Non-pigmented ciliary epithelial cell (primary cell): Measurements from ENCODE around the gene MAP4K4.

Experiments used
- DNase-seq: peaks from one replicate; pipeline ENCODE4 v3.0.0-alpha.2; 2010; ENCODE audit warnings: low read depth

MAP4K4 gene

GRCh38 chr2:101697124-101698013 lies at the start of gene MAP4K4:
Gene MAP4K4 (plus strand): TSS chr2:101697707. CDS start chr2:101698081, 374 bp downstream.
- no peak for DNase-seq

GRCh38 chr2:101653469-101653868 lies 44.0 kb upstream of the MAP4K4 start:
- DNase-seq: no peak

GRCh38 chr2:101655702-101656422 lies 41.6 kb upstream of the MAP4K4 start:
- DNase-seq: no peak

- DNase-seq: no peak
Measured at GRCh38 chr2:101657787-101658186, 39.7 kb upstream of the MAP4K4 start.

GRCh38 chr2:101658387-101658786 lies 39.1 kb upstream of the MAP4K4 start:
- no peak for DNase-seq

GRCh38 chr2:101665312-101665711 lies 32.2 kb upstream of the MAP4K4 start:
- no peak for DNase-seq

GRCh38 chr2:101667823-101668222 lies 29.7 kb upstream of the MAP4K4 start:
- DNase-seq: no peak

- DNase-seq: no peak
Measured at GRCh38 chr2:101672047-101672446, 25.5 kb upstream of the MAP4K4 start.

- no peak for DNase-seq
Measured at GRCh38 chr2:101673920-101674319, 23.6 kb upstream of the MAP4K4 start.

GRCh38 chr2:101675512-101675911 lies 22.0 kb upstream of the MAP4K4 start:
- DNase-seq: no peak

- no peak for DNase-seq
Measured at GRCh38 chr2:101676674-101677073, 20.8 kb upstream of the MAP4K4 start.

GRCh38 chr2:101677658-101678057 lies 19.8 kb upstream of the MAP4K4 start:
- DNase-seq: no peak

- DNase-seq: no peak
Measured at GRCh38 chr2:101678379-101678778, 19.1 kb upstream of the MAP4K4 start.

GRCh38 chr2:101679037-101679726 lies 18.3 kb upstream of the MAP4K4 start:
- no peak for DNase-seq

- no peak for DNase-seq
Measured at GRCh38 chr2:101679801-101680487, 17.6 kb upstream of the MAP4K4 start.

GRCh38 chr2:101682311-101682710 lies 15.2 kb upstream of the MAP4K4 start:
- DNase-seq: no peak

GRCh38 chr2:101684313-101684712 lies 13.2 kb upstream of the MAP4K4 start:
- DNase-seq: no peak

GRCh38 chr2:101688261-101688660 lies 9.2 kb upstream of the MAP4K4 start:
- DNase-seq: no peak

- no peak for DNase-seq
Measured at GRCh38 chr2:101689114-101689825, 8.2 kb upstream of the MAP4K4 start.

- DNase-seq: no peak
Measured at GRCh38 chr2:101690547-101691152, 6.9 kb upstream of the MAP4K4 start.

GRCh38 chr2:101692041-101692440 lies 5.5 kb upstream of the MAP4K4 start:
- DNase-seq: no peak
